HepG2 (cell line): Measurements from ENCODE around the gene ALK. TPM values are rescaled to one million over a fixed set of nuclear protein-coding genes. Genes with fewer than 3 reads are reported as not detected.

Experiments used
- ATAC-seq: fragments of 200-7000 bp; cut with Tn5 transposase; 3 replicates; pipeline ENCODE4 v1.9.1; 2020; ENCODE audit warnings: mild to moderate bottlenecking, moderate library complexity
- BruUV-seq: library from RNA; stranded (reverse); fragments of 400-500 nt; replicated peaks from 2 replicates; lab custom pipeline; 2021; lab: Mats Ljungman, UMichigan
- CTCF ChIA-PET: fragments of 300-600 bp; formaldehyde crosslinking; extraction: SDS; loops from one replicate; lab custom pipeline; 2021; ENCODE audit warnings: low total read pairs, inconsistent platforms, low intra/inter-chr PET ratio; lab: Yijun Ruan, JAX
- POLR2A ChIA-PET: fragments of 350-600 bp; sonication (Branson Sonifier 250); formaldehyde crosslinking; loops from one replicate; lab custom pipeline; 2020; ENCODE audit warnings: antibody characterized with exemption, inconsistent platforms; lab: Yijun Ruan, JAX
- DNase-seq: peaks from one replicate; pipeline ENCODE4 v3.0.0-alpha.2; 2015; ENCODE audit warnings: low spot score
- FAIRE-seq: peaks from 3 replicates; lab custom pipeline; 2011; peaks lifted over from hg19 to GRCh38; lab: Jason Lieb, UNC
- H2AFZ ChIP-seq: one replicate; pipeline ENCODE4 v1.6.1; 2011; ENCODE audit warnings: low read length, inconsistent platforms
- H3K27ac ChIP-seq: fragments of 300-600 bp; 3 replicates; pipeline ENCODE4 v1.8.0; 2011; ENCODE audit warnings: mixed run types, mild to moderate bottlenecking, mixed read lengths, low read length, inconsistent platforms; ENCODE audit not compliant: insufficient read depth; ENCODE audit errors: extremely low read length
- H3K27me3 ChIP-seq, 2 experiments: fragments of 200-600 bp in 1 of 2; 2 replicates in 1 of 2; 3 replicates in 1 of 2; pipeline versions ENCODE4 v1.6.0 to v1.8.0; 2011; ENCODE audit warnings: low read length in 2 of 2, mild to moderate bottlenecking in 2 of 2, moderate library complexity in 2 of 2, inconsistent platforms in 1 of 2; ENCODE audit not compliant: insufficient read depth in 2 of 2, control insufficient read depth in 1 of 2
- H3K36me3 ChIP-seq, 2 experiments: fragments of 200-600 bp in 1 of 2; replicated peaks in 1 of 2; 2 replicates in 1 of 2; 3 replicates in 1 of 2; pipeline versions ENCODE4 v1.5.1 to v1.8.0; 2011; ENCODE audit warnings: low read length in 2 of 2, inconsistent platforms in 1 of 2; ENCODE audit not compliant: insufficient read depth in 2 of 2, control insufficient read depth in 1 of 2
- H3K4me1 ChIP-seq: 2 replicates; pipeline ENCODE4 v1.5.1; 2012; ENCODE audit warnings: low read length, inconsistent platforms; ENCODE audit not compliant: insufficient read depth
- H3K4me2 ChIP-seq: 2 replicates; pipeline ENCODE4 v1.6.0; 2011; ENCODE audit warnings: low read depth, low read length, inconsistent platforms
- H3K4me3 ChIP-seq, 3 experiments: fragments of 200-600 bp in 1 of 3; sonication (generic), shearing (Covaris generic) in 1 of 3; replicated peaks in 1 of 3; 2 replicates each; pipeline ENCODE4 v1.5.1; 2011 to 2016; ENCODE audit warnings: low read length in 3 of 3, inconsistent platforms in 2 of 3, low read depth in 2 of 3, mild to moderate bottlenecking in 2 of 3, control low read depth in 1 of 3, mixed read lengths in 1 of 3; ENCODE audit not compliant: insufficient read depth in 1 of 3
- H3K79me2 ChIP-seq: one replicate; pipeline ENCODE4 v1.6.1; 2011; ENCODE audit warnings: low read length, inconsistent platforms; ENCODE audit not compliant: insufficient read depth
- H3K9ac ChIP-seq: 2 replicates; pipeline ENCODE4 v1.6.0; 2011; ENCODE audit warnings: mild to moderate bottlenecking, low read depth, low read length, inconsistent platforms; ENCODE audit not compliant: insufficient read depth
- H3K9me3 ChIP-seq: 2 replicates; pipeline ENCODE4 v1.5.1; 2012; ENCODE audit warnings: mild to moderate bottlenecking, low read length
- H4K20me1 ChIP-seq: 2 replicates; pipeline ENCODE4 v1.6.0; 2011; ENCODE audit warnings: inconsistent platforms, mild to moderate bottlenecking, low read length, moderate library complexity; ENCODE audit not compliant: insufficient read depth
- AKNA ChIP-seq: sonication (generic); formaldehyde crosslinking; IDR thresholded peaks from 2 replicates; pipeline ENCODE4 v1.4.0; 2020; ENCODE audit warnings: missing genetic modification reagents, borderline replicate concordance
- GATAD2A ChIP-seq: IDR thresholded peaks from 2 replicates; pipeline ENCODE4 v1.6.1; 2016
- KLF13 ChIP-seq: sonication (generic); formaldehyde crosslinking; IDR thresholded peaks from 2 replicates; pipeline ENCODE4 v1.4.0; 2020; ENCODE audit warnings: mild to moderate bottlenecking, missing genetic modification reagents
- NFYB ChIP-seq: sonication (generic); formaldehyde crosslinking; IDR thresholded peaks from 2 replicates; pipeline ENCODE4 v1.4.0; 2020; ENCODE audit warnings: missing genetic modification reagents
- NR2F2 ChIP-seq: IDR thresholded peaks from 2 replicates; pipeline ENCODE4 v1.6.1; 2012; ENCODE audit warnings: low read depth, inconsistent platforms, borderline replicate concordance
- NR3C1 ChIP-seq: sonication (generic); formaldehyde crosslinking; IDR thresholded peaks from 2 replicates; pipeline ENCODE4 v1.4.0; 2020; ENCODE audit warnings: missing genetic modification reagents
- RFX5 ChIP-seq: IDR thresholded peaks from 2 replicates; pipeline ENCODE4 v1.6.1; 2011; ENCODE audit warnings: low read depth, low read length, improper control_type of control experiment
- SCMH1 ChIP-seq: sonication (generic); formaldehyde crosslinking; IDR thresholded peaks from 2 replicates; pipeline ENCODE4 v1.9.0; 2021; ENCODE audit warnings: missing genetic modification reagents, mild to moderate bottlenecking, borderline replicate concordance
- TOE1 ChIP-seq: sonication (generic); formaldehyde crosslinking; IDR thresholded peaks from 2 replicates; pipeline ENCODE4 v1.4.0; 2020; ENCODE audit warnings: mild to moderate bottlenecking, missing genetic modification reagents
- WIZ ChIP-seq: sonication (generic); formaldehyde crosslinking; IDR thresholded peaks from 2 replicates; pipeline ENCODE4 v1.5.1; 2020; ENCODE audit warnings: mild to moderate bottlenecking, missing genetic modification reagents
- ZFX ChIP-seq: sonication (generic); formaldehyde crosslinking; IDR thresholded peaks from 2 replicates; pipeline ENCODE4 v1.4.0; 2020; ENCODE audit warnings: mild to moderate bottlenecking, low read depth, missing genetic modification reagents, moderate library complexity
- ZMAT5 ChIP-seq: sonication (generic); formaldehyde crosslinking; IDR thresholded peaks from 2 replicates; pipeline ENCODE4 v1.5.0; 2020; ENCODE audit warnings: mild to moderate bottlenecking, low read depth, missing genetic modification reagents, borderline replicate concordance
- ZNF704 ChIP-seq: sonication (generic); formaldehyde crosslinking; IDR thresholded peaks from 2 replicates; pipeline ENCODE4 v1.8.1; 2023; ENCODE audit warnings: mild to moderate bottlenecking, inconsistent platforms, moderate library complexity, missing genetic modification reagents, borderline replicate concordance
- WGBS: methylation state at CpG from one replicate; pipeline ENCODE4 v1.1.6; 2017; ENCODE audit warnings: low lambda C conversion rate; 5-methylcytosine and 5-hydroxymethylcytosine counted together
- in situ Hi-C: cut with HindIII; loops from 2 replicates; pipeline ENCODE4 v1.10.0; 2017; ENCODE audit warnings: low pct_unique_long_range_greater_than_20kb; ENCODE audit not compliant: extremely low pct_ligation_motif_present
- intact Hi-C: fragments of 100-400 bp; cut with micrococcal nuclease; formaldehyde crosslinking; loops from one replicate; pipeline ENCODE4 v1.10.0; 2022; ENCODE audit not compliant: unreplicated experiment
- polyA plus RNA-seq, 8 experiments: library from polyadenylated mRNA; depleted of rRNA in 3 of 8; stranded (reverse) in 7 of 8; unstranded in 1 of 8; fragments of >200 nt; fragmentation: Illumina TruSeq in 4 of 8; extraction: Trizol in 4 of 8; gene quantifications; 2 replicates each; pipeline versions ENCODE4 v1.2.1 to v1.2.3, GENCODE V29; 2011 to 2016; ENCODE audit warnings: low read depth in 4 of 8, missing spikeins in 1 of 8, mixed read lengths in 1 of 8; ENCODE audit not compliant: insufficient read depth in 1 of 8
- total RNA-seq, 5 experiments: library from RNA; depleted of rRNA; stranded (reverse); fragments of >200 nt; fragmentation: Illumina TruSeq; extraction: Trizol; gene quantifications; 2 replicates each; pipeline ENCODE4 v1.2.3, GENCODE V29; 2016; ENCODE audit warnings: low read depth in 1 of 5
- TF ChIP-seq, protein P1 (sequence below): sonication (generic); formaldehyde crosslinking; conservative IDR thresholded peaks from 2 replicates; pipeline ENCODE4 v1.4.0; 2020; ENCODE audit warnings: missing genetic modification reagents

ALK gene
- total and polyA plus RNA-seq, 2 of the 13 experiments (the other 11 are each of a cell fraction or from before 2014, with no cell fraction given): not detected

GRCh38 chr2:29900971-29901633, 20.3 kb downstream of the ALK start:
- H3K36me3 ChIP-seq: no peaks in the 10 kb centered on the region
- no peaks in the 10 kb centered on the region for H3K4me1 ChIP-seq
- in situ Hi-C loops: no loop called here
- no peak overlapping the region for H2AFZ ChIP-seq
- H3K27ac ChIP-seq: no peak overlapping the region
- H3K27me3 ChIP-seq: peaks cover 2 to 10% of the 10 kb centered on the region in 2 experiments; a peak in 3 of 5 replicates
- ChIA-PET CTCF (no interaction called here), POLR2A (no interaction called here)
- no peak overlapping the region for H3K4me2 ChIP-seq
- ATAC-seq (no peak), FAIRE-seq (no peak), DNase-seq (no peak)
- no peaks in the 10 kb centered on the region for H4K20me1 ChIP-seq
- H3K79me2 ChIP-seq: no peaks in the 10 kb centered on the region
- no TSS peak for BruUV-seq
- no peak overlapping the region for H3K9ac ChIP-seq
- H3K9me3 ChIP-seq: no peaks in the 10 kb centered on the region
- 0% methylated on average over 3 of the region's 3 CpGs for WGBS
- intact Hi-C loops: no loop called here
- no peak overlapping the region for H3K4me3 ChIP-seq
- TF ChIP-seq KLF13: no peak
- no peak for TF ChIP-seq ZNF704
- no peak for TF ChIP-seq NR3C1 (CRISPR knock-in tag)
- TF ChIP-seq GATAD2A (CRISPR knock-in tag): no peak
- TF ChIP-seq NFYB (CRISPR knock-in tag): no peak
- TF ChIP-seq ZMAT5: no peak
- no peak for TF ChIP-seq WIZ
- TF ChIP-seq SCMH1: no peak
- TF ChIP-seq TOE1 (CRISPR knock-in tag): no peak
- TF ChIP-seq NR2F2: no peak
- TF ChIP-seq ZFX (CRISPR knock-in tag): no peak
- TF ChIP-seq, protein P1, sequence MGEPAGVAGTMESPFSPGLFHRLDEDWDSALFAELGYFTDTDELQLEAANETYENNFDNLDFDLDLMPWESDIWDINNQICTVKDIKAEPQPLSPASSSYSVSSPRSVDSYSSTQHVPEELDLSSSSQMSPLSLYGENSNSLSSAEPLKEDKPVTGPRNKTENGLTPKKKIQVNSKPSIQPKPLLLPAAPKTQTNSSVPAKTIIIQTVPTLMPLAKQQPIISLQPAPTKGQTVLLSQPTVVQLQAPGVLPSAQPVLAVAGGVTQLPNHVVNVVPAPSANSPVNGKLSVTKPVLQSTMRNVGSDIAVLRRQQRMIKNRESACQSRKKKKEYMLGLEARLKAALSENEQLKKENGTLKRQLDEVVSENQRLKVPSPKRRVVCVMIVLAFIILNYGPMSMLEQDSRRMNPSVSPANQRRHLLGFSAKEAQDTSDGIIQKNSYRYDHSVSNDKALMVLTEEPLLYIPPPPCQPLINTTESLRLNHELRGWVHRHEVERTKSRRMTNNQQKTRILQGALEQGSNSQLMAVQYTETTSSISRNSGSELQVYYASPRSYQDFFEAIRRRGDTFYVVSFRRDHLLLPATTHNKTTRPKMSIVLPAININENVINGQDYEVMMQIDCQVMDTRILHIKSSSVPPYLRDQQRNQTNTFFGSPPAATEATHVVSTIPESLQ (CRISPR knock-in tag): no peak
- no peak for TF ChIP-seq AKNA (CRISPR knock-in tag)
- TF ChIP-seq RFX5: no peak
